Posterior cingulate gyrus (tissue), 11 donors: ENCODE data around the gene EWSR1.
"Not testable (repeated sequence)": the region's sequence is repeated elsewhere in the genome, so short reads cannot be mapped to it uniquely, and the experiment has no call there.

ENCODE experiments used
- DNase-seq, 10 donors: peaks; one replicate each; pipeline versions ENCODE4 v3.0.0 to v3.0.0-alpha.2; 2020 to 2021; ENCODE audit warnings: mixed read lengths in 3 of 10
- intact Hi-C: fragments of 100-400 bp; cut with DNase I; formaldehyde crosslinking; loops from one replicate; pipeline ENCODE4 v1.15.1; 2023

Gene EWSR1

DNA sequence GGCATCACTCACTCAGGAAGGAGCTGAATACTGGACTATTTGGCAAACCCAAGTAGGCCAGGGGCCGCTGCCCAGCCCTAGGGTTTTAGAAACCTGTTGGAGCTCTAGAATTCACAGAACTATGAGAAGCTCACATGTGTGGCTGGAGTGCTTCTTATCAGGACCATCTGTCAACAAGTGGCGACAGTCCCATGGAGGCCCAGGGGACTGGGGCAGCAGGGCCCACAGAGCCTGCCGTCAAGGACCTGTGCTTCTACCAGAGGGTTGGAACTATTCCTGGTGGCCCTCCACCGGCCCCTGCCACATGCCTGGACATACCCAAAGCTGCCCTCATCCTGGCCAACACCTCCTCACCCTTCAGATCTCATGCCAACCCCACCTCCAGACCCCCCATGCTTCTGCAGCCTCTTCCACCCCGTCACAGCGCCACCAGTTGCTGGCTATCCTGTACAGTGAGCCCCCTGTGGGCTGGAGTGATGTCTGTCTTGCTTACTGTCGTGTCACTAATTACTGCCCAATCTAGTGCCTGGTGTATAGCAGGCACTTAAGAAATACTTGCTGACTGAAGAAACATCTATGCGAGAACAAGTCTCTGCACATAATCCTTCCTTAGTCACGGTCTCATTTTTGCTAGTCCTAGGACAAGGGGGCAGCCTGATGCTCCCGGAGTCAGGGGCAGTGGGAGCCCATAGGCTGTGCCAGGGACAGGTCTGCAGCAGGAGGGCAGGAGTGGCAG is 74.7 kb downstream of the EWSR1 start:
- DNase-seq, result peak in 1 of 10 donors; percentile 25
- intact Hi-C loops, result no loop called here

DNA sequence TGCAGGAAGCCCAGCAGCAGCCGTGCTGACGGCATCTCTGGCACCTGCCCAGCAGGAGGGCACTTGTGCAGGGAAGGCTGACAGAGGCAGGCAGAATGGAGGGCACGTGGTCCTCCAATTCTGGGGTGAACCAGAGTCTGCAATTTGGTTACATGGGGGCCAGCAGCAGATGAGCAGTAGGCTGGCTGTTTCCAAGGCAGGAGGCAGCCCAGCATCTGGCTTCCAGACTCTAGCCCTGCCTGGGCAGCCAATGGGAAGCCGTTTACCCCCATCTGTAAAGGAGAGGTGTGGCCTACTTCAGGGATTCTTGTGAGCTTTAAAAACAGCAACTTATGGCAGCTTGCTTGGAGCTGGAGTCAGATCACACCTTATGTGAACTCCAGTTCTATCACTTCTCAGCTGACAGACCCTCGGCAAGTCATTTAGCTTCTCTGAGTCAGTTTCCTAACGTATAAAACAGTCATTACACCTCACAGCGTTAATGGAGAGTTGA is 75.3 kb downstream of the EWSR1 start:
- intact Hi-C loops, result no loop called here
- DNase-seq, result peak; percentile 37 to 97 (median 72)

DNA sequence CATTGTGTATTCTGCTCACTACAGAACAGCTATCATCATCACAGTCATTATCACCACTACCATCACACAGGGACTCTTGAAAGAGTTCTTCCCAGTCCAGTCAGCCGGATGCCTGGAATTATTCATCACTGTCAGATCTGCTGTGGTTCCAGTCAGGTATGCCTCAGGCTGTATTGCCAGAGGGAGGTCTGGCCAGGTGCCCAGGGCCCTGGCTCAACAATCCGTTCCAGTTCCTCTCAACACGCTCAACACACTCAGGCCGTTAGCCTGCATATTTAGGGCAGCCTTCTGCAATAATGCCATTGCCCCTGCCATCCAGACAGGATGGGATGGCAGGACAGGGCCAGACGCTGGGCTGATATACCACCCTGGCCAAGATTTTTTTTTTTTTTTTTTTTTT is 76.1 kb downstream of the EWSR1 start:
- peak in 5 of 10 donors; percentile 39 to 89 (median 47) for DNase-seq
- intact Hi-C loops, result no loop called here

DNA sequence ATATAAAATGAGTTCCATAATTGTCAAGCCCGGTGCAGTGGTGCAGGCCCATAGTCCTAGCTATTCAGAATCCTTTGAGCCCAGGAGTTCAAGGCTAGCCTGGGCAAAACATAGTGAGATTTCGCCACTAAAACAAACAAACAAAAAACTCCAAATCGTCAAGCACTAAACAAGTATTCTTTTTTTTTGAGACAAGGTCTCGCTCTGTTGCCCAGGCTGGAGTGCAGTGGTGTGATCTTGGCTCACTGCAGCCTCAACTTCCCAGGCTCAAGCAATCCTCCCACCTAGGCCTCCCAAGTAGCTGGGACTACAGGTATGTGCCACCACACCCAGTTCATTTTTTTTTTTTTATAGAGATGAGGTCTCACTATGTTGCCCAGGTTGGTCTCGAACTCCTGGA is 76.8 kb downstream of the EWSR1 start:
- DNase-seq, intact Hi-C loops: not testable (repeated sequence)

DNA sequence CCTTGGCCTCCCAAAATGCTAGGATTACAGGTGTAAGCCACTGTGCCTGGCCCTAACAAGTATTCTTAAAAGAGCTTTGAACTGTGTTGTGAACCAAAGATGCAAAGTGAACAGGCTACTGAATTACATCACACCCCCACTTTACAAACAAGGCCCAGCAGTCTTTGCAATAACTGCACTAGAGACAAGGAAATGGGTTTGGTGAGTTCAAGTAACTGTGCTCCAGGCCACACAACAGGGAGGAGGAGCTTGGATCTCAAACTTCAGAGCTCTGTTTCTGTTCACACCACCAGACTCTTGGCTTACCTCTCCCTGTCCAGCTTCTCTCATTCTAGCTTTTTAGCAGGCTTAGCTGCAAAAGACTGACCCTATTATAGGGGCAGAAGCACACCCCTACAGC is 77.9 kb downstream of the EWSR1 start:
- intact Hi-C loops, result no loop called here
- DNase-seq, result no peak

DNA sequence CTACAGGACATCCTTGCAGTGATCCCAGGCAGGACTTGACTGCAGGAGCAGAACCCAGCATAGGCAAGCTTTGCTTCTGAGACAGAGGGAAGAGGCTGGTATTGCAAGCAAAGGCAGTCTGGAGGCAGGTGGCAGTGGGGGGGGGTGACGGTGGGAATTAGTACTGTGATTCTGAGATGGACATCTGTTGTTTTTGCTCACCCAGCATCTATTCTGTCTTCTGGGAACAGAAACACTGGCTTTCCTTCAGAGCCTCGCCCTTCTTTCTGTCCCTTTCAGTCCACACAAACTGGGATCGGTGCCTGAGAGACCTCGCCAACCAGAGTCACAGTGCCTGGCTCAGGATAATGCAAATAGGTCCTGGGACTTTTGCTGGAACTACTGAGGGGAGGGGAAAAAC is 78.6 kb downstream of the EWSR1 start:
- peak in 9 of 10 donors; percentile 44 to 88 (median 62) for DNase-seq
- intact Hi-C loops, result no loop called here

DNA sequence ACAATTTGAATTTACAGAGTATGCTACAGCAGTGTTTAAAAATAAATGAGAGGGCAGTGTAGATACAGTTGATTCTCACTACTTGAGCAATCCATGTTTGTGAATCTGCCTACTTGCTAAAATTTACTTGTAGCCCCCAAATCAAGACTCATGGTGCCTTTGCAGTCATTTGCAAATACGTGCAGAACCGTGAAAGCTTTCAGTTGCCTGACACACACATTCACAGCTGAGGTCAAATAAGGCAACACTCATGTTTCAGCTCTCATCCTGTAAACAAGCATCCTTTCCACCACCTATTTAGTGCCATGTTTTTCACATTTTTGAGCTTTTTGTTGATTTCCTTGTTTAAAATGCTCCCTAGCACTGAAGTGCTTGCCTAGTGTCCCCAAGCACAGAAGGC is 80.0 kb downstream of the EWSR1 start:
- no peak for DNase-seq
- intact Hi-C loops, result no loop called here

DNA sequence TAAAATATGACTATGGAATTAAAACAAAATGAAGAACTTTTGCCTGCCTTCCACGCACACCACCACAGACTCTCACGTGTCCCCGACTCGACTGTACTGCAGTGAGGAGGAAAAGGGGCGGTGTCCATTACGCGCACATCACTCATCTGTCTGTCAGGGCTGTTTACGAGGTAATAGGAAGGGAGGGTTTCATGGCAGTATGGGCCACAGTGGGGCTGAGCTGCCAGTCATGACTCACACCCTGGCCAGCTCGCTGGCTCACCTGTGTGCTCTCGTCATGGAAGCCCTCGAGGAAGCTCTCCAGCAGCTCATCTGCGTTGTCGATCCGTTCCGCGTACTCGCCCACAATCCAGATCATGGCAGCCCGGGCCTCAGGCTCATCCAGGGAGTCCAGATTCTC is 80.9 kb downstream of the EWSR1 start:
- intact Hi-C loops, result no loop called here
- DNase-seq, result no peak
